GM21447 (cell line): ENCODE data around the gene CELF2.
"Not testable (repeated sequence)": the region's sequence is repeated elsewhere in the genome, so short reads cannot be mapped to it uniquely, and the experiment has no call there.

ENCODE experiments used
- ATAC-seq: cut with Tn5 transposase; IDR thresholded peaks from one replicate; pipeline ENCODE4 v1.9.1; 2021; ENCODE audit not compliant: unreplicated experiment

The CELF2 gene

DNA sequence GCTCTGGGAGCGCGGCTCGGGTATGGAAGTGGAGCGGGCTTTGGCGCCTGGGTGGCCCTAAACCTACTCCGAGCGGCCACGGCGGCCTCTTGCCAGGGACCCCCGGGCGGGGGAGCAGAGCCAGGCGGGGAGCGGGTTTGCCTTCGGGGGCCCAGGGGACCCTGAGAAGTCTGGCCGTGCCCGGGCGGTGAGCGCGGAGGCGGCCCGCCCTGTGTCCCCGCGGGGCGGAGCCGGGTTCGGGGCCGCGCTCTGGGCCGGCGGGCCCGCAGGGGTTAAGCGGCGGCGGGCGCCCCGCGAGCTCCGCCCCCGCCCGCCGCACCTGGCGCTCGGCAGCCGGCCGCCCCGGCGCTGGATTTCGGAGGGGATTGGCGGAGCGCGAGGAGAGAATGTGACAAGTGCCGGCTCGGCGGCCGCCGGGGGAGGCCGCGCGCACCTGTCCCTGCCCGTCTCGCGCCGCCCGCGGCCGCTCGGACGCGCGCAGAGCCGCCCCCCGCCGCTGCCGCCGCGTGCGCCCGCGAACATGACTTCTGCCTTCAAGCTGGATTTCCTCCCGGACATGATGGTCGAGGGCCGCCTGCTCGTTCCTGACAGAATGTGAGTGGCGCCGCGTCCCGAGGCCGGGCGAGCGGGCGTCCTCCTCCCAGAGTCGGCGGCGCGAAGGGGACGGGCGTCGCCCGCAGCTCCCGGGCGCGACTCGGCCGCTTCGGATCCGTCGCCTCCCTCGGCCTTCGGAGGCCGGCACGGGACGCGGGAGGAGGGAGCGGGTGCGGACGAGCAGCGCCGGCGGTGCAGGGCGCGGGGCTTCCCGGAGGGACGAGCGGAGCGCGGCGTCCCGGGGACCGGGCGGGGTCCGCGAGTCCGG is at the start of gene CELF2:
TSS of gene CELF2 (plus strand) at position 303 of the 862 bp plus-strand sequence. CDS start at position 521, 218 bp downstream.
- peak; percentile 74 for ATAC-seq

DNA sequence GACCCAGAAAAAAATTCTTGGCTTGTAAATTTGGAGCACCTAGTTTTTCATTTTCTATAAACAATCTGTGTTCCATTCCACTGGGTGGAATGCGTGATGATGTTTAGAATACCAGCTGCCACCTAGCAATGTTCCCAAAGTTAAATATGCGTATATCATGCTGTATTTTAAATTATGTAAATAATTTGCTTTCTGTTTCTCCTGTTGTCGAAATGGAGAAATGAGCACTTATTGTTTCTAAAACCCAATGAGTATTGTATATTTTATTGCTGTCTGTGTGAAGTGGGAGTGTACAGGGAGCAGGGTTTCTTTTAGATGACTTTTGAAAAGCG is 49.4 kb upstream of the CELF2 start:
- no peak for ATAC-seq

DNA sequence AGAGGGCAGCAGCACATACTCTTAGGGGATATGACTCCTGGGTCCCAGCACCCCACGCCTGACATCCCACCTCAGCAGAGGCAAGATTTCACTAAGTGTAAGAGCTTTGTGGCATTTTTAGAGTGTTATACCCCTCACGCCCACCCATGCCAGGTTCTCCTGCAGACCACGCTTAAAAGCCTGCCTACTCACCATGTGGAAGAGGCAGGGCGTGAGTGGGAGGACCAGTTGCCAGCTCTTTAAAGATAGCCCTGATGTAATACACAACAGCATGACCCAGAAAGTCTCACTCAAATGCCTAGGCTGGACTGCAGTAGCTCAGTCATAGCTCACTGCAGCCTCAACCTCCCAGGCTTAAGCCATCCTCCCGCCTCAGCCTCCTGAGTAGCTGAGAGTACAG is 44.4 kb upstream of the CELF2 start:
- no peak for ATAC-seq

DNA sequence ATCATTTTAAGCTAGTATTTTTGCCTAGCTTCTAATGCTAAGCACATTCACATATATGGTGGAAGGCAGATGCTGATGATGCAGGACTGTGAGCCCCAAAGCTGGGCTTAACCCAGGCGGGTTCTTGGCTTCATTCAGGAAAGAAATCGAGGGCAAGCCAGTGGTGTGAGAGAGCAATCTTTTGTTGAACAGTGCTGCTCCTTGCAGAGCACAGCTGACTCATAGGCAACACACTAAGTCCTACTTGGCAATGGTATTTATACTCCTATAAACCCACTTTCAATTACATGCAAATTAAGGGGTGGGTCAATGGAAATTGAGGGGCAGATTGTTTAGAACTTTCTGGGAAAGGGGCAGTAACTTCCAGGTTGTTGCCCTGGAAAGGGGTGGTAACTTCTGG is 42.0 kb upstream of the CELF2 start:
- no peak for ATAC-seq

DNA sequence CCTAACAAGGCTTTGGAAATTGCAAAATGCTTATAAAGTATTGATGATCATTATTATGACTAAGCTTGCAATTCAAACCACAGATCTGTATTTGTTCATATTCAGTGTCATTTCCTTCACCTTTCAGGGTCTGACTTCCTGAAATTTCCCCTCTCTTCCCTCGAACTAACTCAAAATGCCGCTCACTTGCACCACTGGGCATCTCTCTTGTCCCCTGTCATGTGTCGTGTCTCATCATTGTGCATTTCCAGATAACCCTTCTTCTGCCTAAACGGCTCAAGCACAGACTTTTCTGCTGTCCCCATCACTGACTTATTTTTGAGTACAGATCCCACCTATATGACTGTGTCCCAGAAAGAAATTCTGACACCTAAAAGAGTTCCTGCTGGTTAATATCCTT is 41.0 kb upstream of the CELF2 start:
- ATAC-seq, result no peak

DNA sequence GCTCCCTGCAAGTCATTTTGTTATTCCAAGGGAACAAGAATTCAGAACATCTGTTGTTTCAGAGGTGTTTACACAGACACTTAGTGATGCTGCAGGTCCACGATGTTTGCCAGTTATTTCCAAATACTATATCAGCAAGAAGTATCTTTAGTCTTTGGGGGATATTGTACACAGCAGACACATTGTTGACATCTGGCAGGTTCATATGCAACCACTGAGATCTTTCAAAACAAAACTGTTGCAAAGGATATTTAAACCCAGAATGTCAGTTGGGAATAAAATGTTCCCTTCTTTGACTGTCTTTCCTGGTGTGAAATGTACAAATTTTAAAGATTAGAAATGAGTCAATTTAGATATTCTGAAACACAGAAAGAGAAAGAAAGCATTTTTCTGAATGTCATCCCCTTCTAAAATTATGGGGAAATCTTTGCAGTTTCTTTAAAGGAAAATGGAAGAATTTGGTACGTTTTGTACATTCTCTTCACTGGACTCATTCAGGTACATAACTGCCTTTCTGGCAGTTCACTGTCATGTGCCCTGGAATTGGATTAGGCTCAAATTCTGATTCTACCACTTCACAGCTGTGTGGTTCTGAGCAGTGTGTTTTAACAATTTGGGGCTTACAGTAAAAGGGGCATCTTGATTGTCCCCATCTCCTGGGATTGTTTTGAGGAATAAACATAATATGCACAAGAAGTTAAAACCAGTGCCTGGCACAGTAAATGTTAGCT is 40.3 kb upstream of the CELF2 start:
- ATAC-seq, result no peak

DNA sequence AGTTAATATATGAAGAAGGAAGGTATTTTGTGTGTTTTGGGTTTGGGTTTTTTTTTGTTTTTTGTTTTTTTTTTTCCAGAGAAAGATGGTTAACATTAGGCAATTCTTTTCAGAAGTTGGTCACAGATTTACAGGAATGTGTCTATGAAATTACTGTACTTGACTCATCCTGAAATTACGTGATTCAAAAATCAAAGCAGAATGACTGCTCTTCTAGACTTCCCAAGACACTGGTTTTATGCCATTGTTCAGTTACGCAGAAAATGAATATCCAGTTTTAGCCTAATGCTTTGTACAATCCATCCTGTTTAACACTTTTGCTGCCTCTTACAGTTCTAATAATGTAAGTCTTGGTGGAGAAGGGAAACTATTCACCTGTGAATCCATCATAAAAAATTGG is 39.7 kb upstream of the CELF2 start:
- no peak for ATAC-seq

DNA sequence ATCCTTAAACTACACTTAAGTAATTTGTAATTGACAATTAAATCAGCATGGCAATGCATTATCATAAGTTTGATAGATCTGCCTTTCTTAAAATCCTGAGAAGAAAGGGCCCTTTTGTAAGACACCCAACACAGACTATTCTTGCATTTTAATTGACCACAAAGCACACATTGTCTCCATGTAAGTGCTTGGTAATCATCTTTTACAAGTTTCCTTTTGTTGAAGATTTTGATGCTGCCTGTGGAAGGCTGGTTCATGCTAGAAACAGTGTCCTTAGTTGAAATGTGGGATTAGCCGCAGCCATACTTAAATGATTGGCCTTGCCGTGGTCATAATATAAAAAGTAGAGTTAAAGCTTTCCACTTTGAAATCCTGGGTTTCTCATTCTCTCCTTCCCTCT is 32.3 kb upstream of the CELF2 start:
- no peak for ATAC-seq

DNA sequence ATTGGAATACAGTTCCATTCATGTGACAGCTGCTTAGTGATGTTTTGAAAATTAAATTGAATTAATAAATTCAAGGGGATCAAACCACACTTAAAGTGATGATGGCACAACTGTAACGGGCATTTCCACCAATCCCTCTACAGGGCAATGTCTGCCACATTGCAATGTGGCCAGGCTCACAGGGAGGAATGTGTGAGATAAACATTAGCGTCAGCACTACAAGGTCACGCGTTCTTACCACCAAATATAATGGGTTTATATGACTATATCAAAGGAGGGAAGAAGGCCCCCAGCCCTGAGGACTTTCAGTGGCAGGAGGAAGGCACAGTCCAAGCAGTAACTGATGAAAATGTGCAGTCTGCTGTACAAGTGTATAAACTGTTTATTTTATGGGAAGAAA is 31.1 kb upstream of the CELF2 start:
- no peak for ATAC-seq

DNA sequence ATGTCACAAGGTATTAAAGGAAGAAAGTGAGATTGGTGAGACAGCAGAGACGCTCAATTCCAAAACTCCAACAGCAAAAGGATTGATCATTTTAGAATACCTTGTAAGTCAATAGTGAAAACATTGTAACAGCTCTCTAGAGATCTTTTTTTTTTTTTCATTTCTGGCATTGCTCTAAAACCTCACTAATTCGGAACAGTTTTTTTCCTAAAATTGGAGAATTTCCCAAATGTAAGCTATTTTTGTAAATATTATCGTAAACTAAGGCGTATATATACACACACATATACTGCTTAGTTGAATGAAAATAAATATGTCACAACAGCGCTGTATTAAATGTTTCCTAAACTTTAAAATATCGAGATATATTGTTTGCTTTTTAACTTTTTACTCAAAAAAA is 30.6 kb upstream of the CELF2 start:
- no peak for ATAC-seq

DNA sequence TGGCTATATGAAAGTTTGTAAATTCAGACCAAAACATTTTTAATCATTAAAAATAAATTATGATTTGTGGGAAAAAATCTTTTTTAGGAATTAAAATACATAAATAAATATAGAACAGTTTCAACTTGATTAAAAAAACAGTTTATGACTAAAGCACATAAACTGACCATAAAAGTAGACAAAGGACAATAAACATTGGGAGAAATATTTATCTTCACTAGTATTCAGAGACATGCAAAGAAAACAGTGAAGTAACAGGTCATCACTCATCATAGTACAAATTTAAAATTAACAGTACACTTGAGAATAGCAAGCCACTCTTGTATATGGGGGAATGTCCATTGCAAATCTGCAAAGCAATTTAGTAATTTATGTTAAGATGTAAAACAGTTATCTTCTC is 28.0 kb upstream of the CELF2 start:
- ATAC-seq, result no peak

DNA sequence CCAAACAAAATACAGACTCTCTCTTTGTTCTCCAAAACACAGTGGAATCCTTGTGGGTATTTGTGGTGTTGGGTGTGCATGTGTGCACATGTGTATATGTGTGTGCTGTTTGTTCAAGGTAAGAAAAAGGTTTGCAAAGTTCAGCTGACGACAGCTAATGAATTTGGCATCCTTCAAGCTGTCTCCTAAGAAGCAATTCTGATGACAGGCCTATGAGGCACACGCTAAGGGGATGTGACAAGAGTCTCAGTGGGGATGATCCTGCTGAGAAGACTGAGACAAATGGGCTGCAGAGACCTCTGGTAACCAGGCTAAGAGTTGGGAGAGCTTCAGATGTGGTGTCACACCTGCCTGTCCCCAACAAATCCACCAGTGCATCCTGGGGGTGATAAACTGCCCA is 26.5 kb upstream of the CELF2 start:
- ATAC-seq, result no peak

DNA sequence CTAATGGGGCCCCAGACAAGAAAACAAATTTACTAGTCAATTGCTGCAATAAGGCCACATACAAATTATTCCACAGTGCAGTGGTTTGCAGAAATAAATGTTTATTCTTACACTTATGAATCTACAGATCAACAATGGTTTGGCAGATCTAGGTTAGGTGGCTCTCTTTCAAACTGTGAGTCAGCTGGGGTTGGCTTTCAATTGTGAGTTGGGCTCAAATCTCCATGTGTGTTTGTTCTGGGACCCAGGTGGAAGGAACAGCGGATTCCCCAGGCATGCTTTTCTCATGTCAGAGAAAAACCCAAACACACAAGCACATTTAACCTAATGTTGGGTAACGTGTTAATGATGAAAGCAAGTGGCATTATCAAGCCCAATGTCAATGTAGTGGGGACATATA is 25.6 kb upstream of the CELF2 start:
- ATAC-seq, result no peak

DNA sequence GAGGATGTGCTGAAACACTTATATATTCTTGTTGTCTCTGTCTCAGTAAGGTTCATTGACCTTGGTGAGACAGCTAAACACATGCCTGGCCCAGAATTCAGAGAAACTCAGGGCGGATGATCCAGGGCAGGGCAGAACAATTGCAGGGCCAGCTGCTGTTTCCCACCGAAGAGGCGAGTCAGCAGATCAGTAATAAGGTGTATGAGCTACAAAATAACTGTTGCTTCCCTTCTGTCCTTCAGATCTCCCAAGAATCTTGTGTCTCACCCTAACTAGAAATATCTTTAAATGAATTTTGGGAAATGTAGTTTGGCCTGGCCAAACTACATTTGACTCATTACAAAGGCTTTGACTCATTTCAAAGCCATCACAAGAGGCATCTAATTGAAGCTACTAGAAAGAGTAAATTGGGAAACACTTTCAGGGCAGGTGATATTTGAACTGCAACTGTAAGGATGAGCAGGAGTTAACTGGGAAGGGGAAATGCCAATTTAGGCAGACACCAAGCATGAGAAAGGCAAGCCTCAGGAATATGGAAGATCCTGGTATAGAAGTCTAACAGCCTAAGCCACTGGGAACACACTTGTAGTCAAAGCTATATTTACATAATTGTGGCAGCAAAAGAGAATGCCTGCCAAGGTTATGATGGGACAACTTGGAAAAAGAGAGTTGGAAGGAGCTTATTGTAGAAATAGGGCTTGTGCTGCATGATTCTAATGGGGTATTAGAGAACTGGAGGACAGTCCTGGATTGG is 24.5 kb upstream of the CELF2 start:
- no peak for ATAC-seq

DNA sequence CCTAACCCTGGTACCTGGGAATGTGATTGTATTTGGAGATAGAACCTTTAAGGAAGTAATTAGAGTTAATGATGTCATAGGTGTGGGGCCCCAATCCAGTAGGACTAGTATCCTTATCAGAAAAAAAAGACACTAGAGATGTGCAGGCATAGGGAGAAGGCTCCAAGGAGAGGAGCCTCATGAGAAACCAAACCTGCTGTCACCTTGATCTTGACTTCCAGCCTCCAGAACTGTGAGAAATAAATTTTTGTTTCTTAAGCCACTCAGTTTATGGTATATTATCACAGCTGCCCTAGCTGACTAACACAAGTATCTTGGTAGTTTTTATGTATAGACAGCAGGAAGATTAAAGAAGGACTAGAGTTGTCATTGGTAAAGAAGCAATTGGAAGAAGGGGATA is 23.9 kb upstream of the CELF2 start:
- ATAC-seq, result no peak

DNA sequence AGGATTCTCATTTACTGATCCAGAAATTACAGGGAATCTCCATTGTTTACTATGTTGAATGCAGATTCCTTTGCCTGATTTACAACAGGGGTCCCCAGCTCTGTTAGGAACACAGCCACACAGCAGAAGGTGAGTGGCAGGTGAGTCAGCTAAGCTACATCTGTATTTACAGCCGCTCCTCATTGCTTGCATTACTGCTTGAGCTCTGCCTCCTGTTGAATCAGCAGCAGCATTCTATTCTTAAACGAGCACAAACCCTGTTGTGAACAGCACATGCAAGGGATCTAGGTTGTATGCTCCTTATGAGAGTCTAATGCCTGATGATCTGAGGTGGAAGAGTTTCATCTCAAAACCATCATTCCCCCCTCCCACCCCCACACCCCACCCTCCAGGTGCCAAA is 23.3 kb upstream of the CELF2 start:
- no peak for ATAC-seq

DNA sequence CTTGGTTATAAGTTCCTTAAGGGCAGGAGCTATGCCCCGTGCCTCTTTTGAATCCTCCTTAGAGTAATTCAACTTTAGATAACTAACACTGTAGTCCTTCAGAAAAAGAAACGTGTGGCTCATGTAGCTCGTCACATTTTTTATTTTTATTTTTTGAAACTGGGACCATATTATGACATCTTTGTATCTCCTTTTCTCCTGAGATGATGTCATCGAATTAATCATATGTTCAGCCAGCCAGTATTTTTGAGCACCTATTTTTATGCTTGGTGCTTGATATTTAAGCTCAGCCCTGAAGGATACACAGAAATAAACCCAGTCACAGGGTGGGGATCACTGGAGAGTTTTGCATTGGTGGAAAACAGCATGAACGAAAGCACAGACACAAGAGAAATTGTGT is 22.6 kb upstream of the CELF2 start:
- no peak for ATAC-seq

DNA sequence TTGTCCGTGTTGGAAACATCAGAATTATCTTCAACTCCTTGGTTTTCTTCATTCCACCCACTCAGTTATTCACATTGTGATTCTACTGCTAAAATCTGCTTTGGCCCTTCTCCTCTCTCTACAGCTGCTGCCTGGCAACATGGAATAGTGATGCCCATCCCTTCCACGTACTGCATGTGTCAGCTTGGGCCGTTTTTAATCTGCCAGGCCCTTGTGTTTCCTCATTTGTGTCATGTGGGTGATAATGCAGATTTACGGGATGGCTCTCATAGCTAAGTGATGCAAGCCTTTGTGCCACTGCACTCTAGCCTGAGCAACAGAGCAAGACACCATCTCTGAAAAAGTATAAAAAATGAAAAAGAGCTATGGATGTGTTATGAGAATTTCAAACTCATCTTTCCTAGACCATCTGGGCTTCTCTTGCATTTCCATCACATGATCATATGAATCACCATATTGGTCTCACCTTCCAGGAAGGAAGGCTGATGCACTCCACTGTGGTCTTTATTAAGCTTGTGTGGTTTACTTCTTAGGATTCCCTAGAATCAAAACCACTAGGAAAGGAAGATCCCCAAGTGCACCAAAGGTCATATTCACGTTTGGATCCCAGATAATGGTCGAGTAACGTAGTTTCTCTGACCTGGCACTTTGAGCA is 20.6 kb upstream of the CELF2 start:
- ATAC-seq, result no peak

DNA sequence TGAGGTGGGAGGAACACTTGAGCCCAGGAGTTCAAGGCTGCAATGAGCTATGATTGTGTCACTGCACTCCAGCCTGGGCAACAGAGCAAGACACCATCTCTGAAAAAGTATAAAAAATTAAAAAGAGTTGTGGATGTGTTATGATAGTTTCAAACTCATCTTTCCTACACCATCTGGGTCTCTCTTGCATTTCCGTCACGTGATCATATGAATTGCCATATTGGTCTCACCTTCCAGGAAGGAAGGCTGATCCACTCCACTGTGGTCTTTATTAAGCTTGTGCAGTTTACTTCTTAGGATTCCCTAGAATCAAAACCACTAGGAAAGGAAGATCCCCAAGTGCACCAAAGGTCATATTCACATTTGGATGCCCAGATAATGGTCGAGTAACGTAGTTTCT is 18.2 kb upstream of the CELF2 start:
- ATAC-seq, result not testable (repeated sequence)

DNA sequence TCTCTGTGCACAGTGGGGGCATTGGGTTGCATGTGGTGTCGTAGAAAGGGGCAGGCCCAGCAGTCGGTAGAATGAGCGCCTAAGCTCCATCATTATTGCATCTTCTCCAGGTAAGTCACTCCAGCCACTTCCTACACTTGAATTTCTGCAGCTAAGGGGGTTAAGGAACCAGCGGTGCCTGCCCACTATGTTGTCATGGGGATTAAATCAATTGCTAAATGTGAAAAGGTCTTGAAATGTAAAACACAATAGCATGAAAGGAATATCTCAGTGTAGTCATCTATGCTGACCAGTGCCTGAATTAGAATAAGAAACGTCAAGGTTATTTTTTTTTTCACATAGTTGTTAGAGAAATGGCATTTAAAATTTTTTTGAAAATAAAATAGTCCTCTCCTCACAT is 15.2 kb upstream of the CELF2 start:
- ATAC-seq, result no peak

DNA sequence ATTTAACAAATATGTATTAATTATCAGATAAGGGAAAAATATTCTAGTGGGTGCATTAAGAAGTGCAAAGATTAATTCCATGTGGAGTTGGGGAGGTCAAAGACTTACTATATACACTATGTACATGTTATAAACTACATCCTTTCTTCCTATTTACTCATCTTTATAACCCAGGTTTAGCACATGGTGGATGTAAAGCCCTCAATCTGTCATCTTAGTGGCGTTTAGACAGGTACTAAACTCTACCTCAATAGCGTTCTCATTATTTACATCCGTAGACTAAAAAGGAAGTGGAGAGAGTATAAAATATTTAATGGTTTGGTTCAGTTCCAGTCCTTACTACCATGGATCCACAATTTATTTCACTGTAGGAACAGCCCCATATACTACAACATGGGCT is 14.8 kb upstream of the CELF2 start:
- ATAC-seq, result no peak
